Prostate gland (tissue), 2 donors: ENCODE measurements around the gene EPHA7.

ENCODE experiments used
- POLR2A ChIP-seq: fragments of 450-650 bp; IDR thresholded peaks from one replicate; pipeline ENCODE4 v1.6.1; 2016; ENCODE audit warnings: antibody characterized with exemption, mild to moderate bottlenecking
- TF ChIP-seq, protein P1 (sequence below), 4 experiments: fragments of 200-600 bp in 2 of 4; fragments of 450-650 bp in 2 of 4; sonication (generic) in 2 of 4; IDR thresholded peaks; 1 replicate in 3 of 4; 2 replicates in 1 of 4; pipeline ENCODE4 v1.5.1; 2016 to 2019; ENCODE audit warnings: antibody characterized with exemption in 4 of 4, mild to moderate bottlenecking in 2 of 4, moderate library complexity in 2 of 4

DNA sequence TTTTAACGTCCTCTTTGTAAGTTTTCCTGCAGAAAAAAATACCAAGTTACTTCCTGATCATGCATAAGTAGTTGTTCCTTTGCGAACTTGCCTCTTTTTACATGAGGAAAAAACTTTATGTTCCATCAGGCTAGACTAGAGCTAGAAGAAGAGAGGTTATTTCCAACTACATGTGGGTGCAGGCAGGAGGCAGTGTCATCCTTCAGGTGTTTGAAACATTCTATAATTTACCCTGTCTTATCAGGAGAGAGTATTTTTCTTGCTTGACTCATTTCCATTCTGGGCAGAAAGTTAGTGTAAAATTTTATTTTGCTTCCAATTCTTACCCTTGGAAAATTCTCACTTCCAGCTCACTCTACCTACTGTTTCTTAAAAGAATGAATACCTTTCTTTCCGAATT is 28.5 kb upstream of the EPHA7 start:
- TF ChIP-seq, protein P1, sequence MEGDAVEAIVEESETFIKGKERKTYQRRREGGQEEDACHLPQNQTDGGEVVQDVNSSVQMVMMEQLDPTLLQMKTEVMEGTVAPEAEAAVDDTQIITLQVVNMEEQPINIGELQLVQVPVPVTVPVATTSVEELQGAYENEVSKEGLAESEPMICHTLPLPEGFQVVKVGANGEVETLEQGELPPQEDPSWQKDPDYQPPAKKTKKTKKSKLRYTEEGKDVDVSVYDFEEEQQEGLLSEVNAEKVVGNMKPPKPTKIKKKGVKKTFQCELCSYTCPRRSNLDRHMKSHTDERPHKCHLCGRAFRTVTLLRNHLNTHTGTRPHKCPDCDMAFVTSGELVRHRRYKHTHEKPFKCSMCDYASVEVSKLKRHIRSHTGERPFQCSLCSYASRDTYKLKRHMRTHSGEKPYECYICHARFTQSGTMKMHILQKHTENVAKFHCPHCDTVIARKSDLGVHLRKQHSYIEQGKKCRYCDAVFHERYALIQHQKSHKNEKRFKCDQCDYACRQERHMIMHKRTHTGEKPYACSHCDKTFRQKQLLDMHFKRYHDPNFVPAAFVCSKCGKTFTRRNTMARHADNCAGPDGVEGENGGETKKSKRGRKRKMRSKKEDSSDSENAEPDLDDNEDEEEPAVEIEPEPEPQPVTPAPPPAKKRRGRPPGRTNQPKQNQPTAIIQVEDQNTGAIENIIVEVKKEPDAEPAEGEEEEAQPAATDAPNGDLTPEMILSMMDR (IDR thresholded peaks at IDR 0.05), result no peak
- TF ChIP-seq POLR2A, result no peak
